Peyer's patch (tissue), 4 donors: ENCODE measurements around the gene CELF4.

Source experiments
- CTCF ChIP-seq, 6 experiments: fragments of 450-650 bp in 4 of 6; fragments of 200-600 bp in 2 of 6; sonication (generic) in 1 of 6; IDR thresholded peaks; one replicate each; pipeline ENCODE4 v1.5.1; 2017 to 2019; ENCODE audit warnings: antibody characterized with exemption in 6 of 6, mild to moderate bottlenecking in 3 of 6, moderate library complexity in 1 of 6
- POLR2A ChIP-seq, 2 donors: fragments of 450-650 bp; IDR thresholded peaks; one replicate each; pipeline ENCODE4 v1.5.1; 2017; ENCODE audit warnings: antibody characterized with exemption in 2 of 2, mild to moderate bottlenecking in 2 of 2, moderate library complexity in 2 of 2

- TF ChIP-seq CTCF (IDR thresholded peaks at IDR 0.05) (no peak), POLR2A (IDR thresholded peaks at IDR 0.05) (no peak)
Observed at GRCh38 chr18:37551249-37551648, 14.3 kb downstream of the CELF4 start.
